SK-N-SH treated with all-trans-retinoic acid at 6 μM for 48 hours (cell line): ENCODE data around the gene PMM1.

Experiments
- BACH2 ChIP-seq: fragments of 250-450 bp; sonication (Bioruptor Pico); IDR thresholded peaks from 2 replicates; pipeline ENCODE4 v1.9.0; 2021; ENCODE audit warnings: mild to moderate bottlenecking, borderline replicate concordance
- CREB5 ChIP-seq: fragments of 250-450 bp; sonication (Bioruptor Pico); IDR thresholded peaks from 2 replicates; pipeline ENCODE4 v1.5.1; 2020; ENCODE audit warnings: low read depth, mild to moderate bottlenecking, moderate library complexity
- GLIS3 ChIP-seq: fragments of 250-450 bp; sonication (Bioruptor Pico); IDR thresholded peaks from 2 replicates; pipeline ENCODE4 v1.5.0; 2020; ENCODE audit warnings: mild to moderate bottlenecking, moderate library complexity
- PPARA ChIP-seq: fragments of 250-450 bp; sonication (Bioruptor Pico); IDR thresholded peaks from 2 replicates; pipeline ENCODE4 v1.5.0; 2020; ENCODE audit warnings: mild to moderate bottlenecking, borderline replicate concordance
- ZFP30 ChIP-seq: fragments of 450-650 bp; formaldehyde crosslinking; IDR thresholded peaks from 2 replicates; pipeline ENCODE4 v1.5.0; 2022; ENCODE audit warnings: mild to moderate bottlenecking, moderate library complexity
- ZNF565 ChIP-seq: fragments of 450-650 bp; formaldehyde crosslinking; conservative IDR thresholded peaks from 2 replicates; pipeline ENCODE4 v1.5.0; 2020; ENCODE audit warnings: low read depth, mild to moderate bottlenecking, moderate library complexity

- TF ChIP-seq GLIS3 (no peak), ZNF565 (CRISPR knock-in tag) (no peak), PPARA (no peak), ZFP30 (CRISPR knock-in tag) (no peak), CREB5 (no peak), BACH2 (CRISPR knock-in tag) (no peak)
Observed at GRCh38 chr22:41544671-41545476, 44.8 kb downstream of the PMM1 start.
